IPS-18a (cell line): ENCODE data around the gene ATR.
"Not testable (repeated sequence)": the region's sequence is repeated elsewhere in the genome, so short reads cannot be mapped to it uniquely, and the experiment has no call there.

Source experiments
- H3K27ac ChIP-seq: one replicate; pipeline ENCODE4 v1.5.1; 2013; ENCODE audit warnings: low read length
- H3K27me3 ChIP-seq: one replicate; pipeline ENCODE4 v1.6.1; 2013; ENCODE audit warnings: mild to moderate bottlenecking, low read length; ENCODE audit not compliant: control insufficient read depth, insufficient read depth
- H3K36me3 ChIP-seq: one replicate; pipeline ENCODE4 v1.6.1; 2013; ENCODE audit warnings: low read depth, low read length; ENCODE audit not compliant: control insufficient read depth
- H3K4me1 ChIP-seq: one replicate; pipeline ENCODE4 v1.6.1; 2013; ENCODE audit warnings: low read depth, low read length; ENCODE audit not compliant: control insufficient read depth
- H3K4me3 ChIP-seq: one replicate; pipeline ENCODE4 v1.5.1; 2013; ENCODE audit warnings: low read length
- H3K9ac ChIP-seq: one replicate; pipeline ENCODE4 v1.6.1; 2013; ENCODE audit warnings: mild to moderate bottlenecking, low read length, moderate library complexity
- H3K9me3 ChIP-seq: one replicate; pipeline ENCODE4 v1.6.1; 2013; ENCODE audit warnings: low read depth, low read length; ENCODE audit not compliant: control insufficient read depth

ATR gene

GRCh38 chr3:142560118-142560517, 18.4 kb downstream of the ATR start:
- Histone ChIP-seq H3K9ac (no peak overlapping the region), H3K36me3 (peaks cover 37% of the 10 kb centered on the region), H3K4me1 (no peaks in the 10 kb centered on the region), H3K9me3 (no peaks in the 10 kb centered on the region), H3K4me3 (no peak overlapping the region), H3K27me3 (no peaks in the 10 kb centered on the region), H3K27ac (no peak overlapping the region)

DNA sequence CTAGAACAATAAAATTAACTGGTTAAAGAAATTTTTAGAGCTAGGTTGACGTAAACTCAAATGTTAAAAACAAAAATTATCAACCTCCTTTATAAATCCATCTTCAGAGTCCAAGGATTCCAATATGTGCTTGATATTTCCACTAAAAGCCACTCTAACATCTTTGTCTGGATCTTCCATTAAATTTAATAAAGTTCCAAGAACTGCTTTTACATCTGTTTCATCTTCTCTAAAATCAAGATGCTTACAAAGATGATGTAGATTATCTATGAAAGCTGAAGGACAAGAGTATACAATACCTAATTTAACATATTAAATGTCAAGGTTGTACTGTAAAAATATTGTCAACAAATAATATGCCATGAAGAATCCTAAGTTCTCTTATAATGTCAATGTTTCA, 24.8 kb downstream of the ATR start:
- H3K9ac ChIP-seq = no peak overlapping the region
- H3K27ac ChIP-seq = no peak overlapping the region
- H3K36me3 ChIP-seq = peaks cover 42% of the 10 kb centered on the region
- no peak overlapping the region for H3K4me3 ChIP-seq
- H3K9me3 ChIP-seq = no peaks in the 10 kb centered on the region
- H3K4me1 ChIP-seq = no peaks in the 10 kb centered on the region
- no peaks in the 10 kb centered on the region for H3K27me3 ChIP-seq

- not testable (repeated sequence) for H3K4me1 ChIP-seq, H3K27me3 ChIP-seq, H3K9me3 ChIP-seq, H3K27ac ChIP-seq, H3K9ac ChIP-seq, H3K4me3 ChIP-seq
- H3K36me3 ChIP-seq = peaks cover 44% of the 10 kb centered on the region
Measured at GRCh38 chr3:142552579-142552978, 26.0 kb downstream of the ATR start.

- Histone ChIP-seq H3K36me3 (peaks cover 33% of the 10 kb centered on the region), H3K9ac (no peak overlapping the region), H3K27ac (no peak overlapping the region), H3K27me3 (no peaks in the 10 kb centered on the region), H3K4me3 (no peak overlapping the region), H3K9me3 (no peaks in the 10 kb centered on the region), H3K4me1 (no peaks in the 10 kb centered on the region)
Measured at GRCh38 chr3:142549986-142550385, 28.5 kb downstream of the ATR start.

- H3K9ac ChIP-seq = no peak overlapping the region
- no peaks in the 10 kb centered on the region for H3K4me1 ChIP-seq
- H3K9me3 ChIP-seq = no peaks in the 10 kb centered on the region
- no peak overlapping the region for H3K27ac ChIP-seq
- no peak overlapping the region for H3K4me3 ChIP-seq
- no peaks in the 10 kb centered on the region for H3K27me3 ChIP-seq
- peaks cover 9% of the 10 kb centered on the region for H3K36me3 ChIP-seq
Measured at GRCh38 chr3:142543307-142543706, 35.2 kb downstream of the ATR start.

DNA sequence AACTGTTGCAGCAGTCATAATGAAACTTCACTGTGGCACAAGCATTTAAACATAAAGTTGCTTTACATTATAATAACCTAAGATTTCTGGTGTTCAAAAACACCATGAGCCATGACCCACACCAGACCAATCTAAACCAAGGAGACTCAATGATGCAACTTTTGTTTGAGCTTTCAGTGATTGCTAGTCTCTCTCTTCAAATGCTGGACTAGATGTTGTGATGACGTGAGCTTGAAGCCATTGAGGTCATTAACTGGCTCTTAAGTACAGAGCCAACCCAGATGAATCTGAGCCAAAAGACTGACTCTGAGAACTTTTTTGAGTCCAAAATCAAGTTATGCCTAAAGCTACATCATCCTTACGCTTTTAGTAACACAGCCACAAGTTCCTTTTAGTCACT, 36.5 kb downstream of the ATR start:
- H3K9ac ChIP-seq = no peak overlapping the region
- no peaks in the 10 kb centered on the region for H3K27me3 ChIP-seq
- no peak overlapping the region for H3K27ac ChIP-seq
- no peaks in the 10 kb centered on the region for H3K9me3 ChIP-seq
- H3K4me1 ChIP-seq = no peaks in the 10 kb centered on the region
- H3K36me3 ChIP-seq = peaks cover 4% of the 10 kb centered on the region
- H3K4me3 ChIP-seq = no peak overlapping the region

DNA sequence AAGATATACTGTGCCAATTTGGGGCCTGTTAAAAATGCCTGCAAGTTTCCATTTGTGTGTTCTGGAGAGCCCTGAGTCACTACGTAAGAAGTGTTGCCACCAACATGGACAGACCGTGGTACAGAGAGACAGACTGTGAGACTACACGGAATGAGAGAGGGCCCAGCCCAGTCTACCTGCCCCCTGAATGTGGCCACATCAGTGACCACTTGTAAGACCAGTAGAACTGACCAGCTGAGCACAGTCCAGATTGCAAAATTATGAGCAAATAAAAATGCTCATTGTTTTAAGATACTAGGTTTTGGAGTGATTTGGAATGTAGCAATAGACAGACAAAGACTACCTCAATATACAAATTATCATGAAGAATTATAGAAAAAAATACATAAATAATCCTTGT, 42.0 kb downstream of the ATR start:
- H3K4me3 ChIP-seq = no peak overlapping the region
- H3K4me1 ChIP-seq = no peaks in the 10 kb centered on the region
- H3K36me3 ChIP-seq = peaks cover 30% of the 10 kb centered on the region
- no peaks in the 10 kb centered on the region for H3K27me3 ChIP-seq
- H3K27ac ChIP-seq = no peak overlapping the region
- no peak overlapping the region for H3K9ac ChIP-seq
- no peaks in the 10 kb centered on the region for H3K9me3 ChIP-seq

- H3K36me3 ChIP-seq = peaks cover 26% of the 10 kb centered on the region
- no peak overlapping the region for H3K27ac ChIP-seq
- H3K4me3 ChIP-seq = no peak overlapping the region
Measured at GRCh38 chr3:142534543-142534942, 44.0 kb downstream of the ATR start.

GRCh38 chr3:142530296-142530695, 48.2 kb downstream of the ATR start:
- no peaks in the 10 kb centered on the region for H3K9me3 ChIP-seq
- H3K27me3 ChIP-seq = no peaks in the 10 kb centered on the region
- no peak overlapping the region for H3K9ac ChIP-seq
- no peak overlapping the region for H3K27ac ChIP-seq
- no peak overlapping the region for H3K4me3 ChIP-seq
- no peaks in the 10 kb centered on the region for H3K4me1 ChIP-seq
- H3K36me3 ChIP-seq = peaks cover 16% of the 10 kb centered on the region

More at GRCh38 chr3:142534543-142534942, 44.0 kb downstream of the ATR start:
- Histone ChIP-seq H3K4me1 (no peaks in the 10 kb centered on the region), H3K9me3 (no peaks in the 10 kb centered on the region), H3K9ac (no peak overlapping the region), H3K27me3 (no peaks in the 10 kb centered on the region)

- Histone ChIP-seq H3K4me3 (no peak overlapping the region), H3K9ac (no peak overlapping the region), H3K36me3 (peaks cover 12% of the 10 kb centered on the region), H3K27me3 (no peaks in the 10 kb centered on the region), H3K4me1 (no peaks in the 10 kb centered on the region), H3K9me3 (no peaks in the 10 kb centered on the region), H3K27ac (no peak overlapping the region)
Measured at GRCh38 chr3:142523921-142524566, 54.5 kb downstream of the ATR start.

DNA sequence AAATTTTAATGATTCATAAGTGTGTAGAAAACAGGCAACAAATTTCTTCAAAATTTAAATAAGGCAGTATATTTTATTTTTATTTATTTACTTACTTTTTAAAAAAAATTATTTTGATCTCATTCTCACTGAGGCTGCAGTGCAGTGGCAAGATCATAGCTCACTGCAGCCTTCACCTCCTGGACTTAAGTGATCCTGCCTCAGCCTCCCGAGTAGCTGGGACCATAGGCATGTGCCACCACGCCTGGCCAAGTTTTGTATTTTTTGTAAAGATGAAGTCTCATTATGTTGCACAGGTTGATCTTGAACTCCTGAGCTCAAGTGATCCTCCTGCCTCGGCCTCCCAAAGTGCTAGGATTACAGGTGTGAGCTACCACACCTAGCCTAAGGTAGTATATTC, 69.5 kb downstream of the ATR start:
- no peak overlapping the region for H3K4me3 ChIP-seq
- no peak overlapping the region for H3K9ac ChIP-seq

DNA sequence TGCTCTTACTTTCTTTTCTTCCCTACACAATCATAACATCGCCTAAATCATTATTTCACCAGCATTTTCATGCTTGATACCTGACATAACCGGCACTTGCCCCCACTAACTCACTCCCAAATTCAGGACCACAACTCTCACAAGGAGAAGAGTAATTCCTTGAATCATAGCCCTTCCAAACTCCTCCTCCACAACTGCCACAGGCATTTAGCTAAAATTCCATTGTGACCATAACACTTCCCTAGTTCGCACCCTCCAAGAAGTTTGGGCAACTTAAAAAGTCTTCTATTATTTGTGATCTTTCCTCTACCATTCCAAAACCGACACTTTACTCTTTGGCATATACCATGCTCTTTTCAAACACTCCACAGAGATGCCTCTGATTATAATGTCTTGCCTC, 71.3 kb downstream of the ATR start:
- H3K36me3 ChIP-seq = peaks cover 7% of the 10 kb centered on the region
- H3K9ac ChIP-seq = no peak overlapping the region
- no peaks in the 10 kb centered on the region for H3K4me1 ChIP-seq
- no peak overlapping the region for H3K27ac ChIP-seq
- no peaks in the 10 kb centered on the region for H3K27me3 ChIP-seq
- no peaks in the 10 kb centered on the region for H3K9me3 ChIP-seq
- H3K4me3 ChIP-seq = no peak overlapping the region

More for the DNA sequence above, 69.5 kb downstream of the ATR start:
- Histone ChIP-seq H3K27ac (no peak overlapping the region), H3K9me3 (no peaks in the 10 kb centered on the region), H3K36me3 (peaks cover 12% of the 10 kb centered on the region), H3K27me3 (no peaks in the 10 kb centered on the region), H3K4me1 (no peaks in the 10 kb centered on the region)
